Type B pancreatic cell (in vitro differentiated cells): ENCODE data around the gene SYT17. TPM values are rescaled to one million over a fixed set of nuclear protein-coding genes. Genes with fewer than 3 reads are reported as not detected.

Source experiments
- DNase-seq: peaks from one replicate; pipeline ENCODE4 v3.0.0; 2021; ENCODE audit warnings: mixed read lengths; ENCODE audit not compliant: unreplicated experiment; ENCODE audit errors: extremely low spot score
- H3K27ac Mint-ChIP-seq: 2 replicates; pipeline ENCODE4 v1.8.0; 2021; ENCODE audit warnings: mild to moderate bottlenecking, mixed read lengths
- H3K27me3 Mint-ChIP-seq: 2 replicates; pipeline ENCODE4 v1.8.0; 2021; ENCODE audit warnings: mixed read lengths
- H3K36me3 Mint-ChIP-seq: 2 replicates; pipeline ENCODE4 v1.8.0; 2021; ENCODE audit warnings: mixed read lengths
- H3K4me1 Mint-ChIP-seq: one replicate; pipeline ENCODE4 v1.8.0; 2021; ENCODE audit warnings: mixed read lengths; ENCODE audit not compliant: unreplicated experiment
- H3K4me3 Mint-ChIP-seq: 2 replicates; pipeline ENCODE4 v1.8.0; 2021; ENCODE audit warnings: mild to moderate bottlenecking, mixed read lengths
- H3K9me3 Mint-ChIP-seq: 2 replicates; pipeline ENCODE4 v1.8.0; 2021; ENCODE audit warnings: mixed read lengths
- CTCF ChIP-seq: fragments of 200-600 bp; sonication (generic); conservative IDR thresholded peaks from 2 replicates; pipeline ENCODE4 v1.5.0; 2021; ENCODE audit warnings: antibody characterized with exemption, mild to moderate bottlenecking
- total RNA-seq: library from RNA; stranded (reverse); gene quantifications from 2 replicates; pipeline ENCODE4 v1.2.1, GENCODE V29; 2021; ENCODE audit warnings: low replicate concordance

Gene SYT17
- total RNA-seq, 1 donor from 2014 or later: 10.7 TPM

GRCh38 chr16:19170043-19170655, 2.1 kb downstream of the SYT17 start:
- Mint-ChIP-seq H3K4me1 (peaks cover 5% of the 10 kb centered on the region), H3K27ac (peak overlapping the region; percentile 76), H3K27me3 (peaks cover 45% of the 10 kb centered on the region), H3K4me3 (peak overlapping the region; percentile 83), H3K9me3 (no peaks in the 10 kb centered on the region), H3K36me3 (no peaks in the 10 kb centered on the region)
- no peak for TF ChIP-seq CTCF
- DNase-seq: no peak

GRCh38 chr16:19172098-19172780, 4.2 kb downstream of the SYT17 start:
- DNase-seq: no peak
- Mint-ChIP-seq H3K27ac (no peak overlapping the region), H3K27me3 (peaks cover 42% of the 10 kb centered on the region), H3K4me3 (no peak overlapping the region), H3K4me1 (peaks cover 5% of the 10 kb centered on the region), H3K36me3 (no peaks in the 10 kb centered on the region), H3K9me3 (no peaks in the 10 kb centered on the region)
- no peak for TF ChIP-seq CTCF

GRCh38 chr16:19173059-19173458, 5.0 kb downstream of the SYT17 start:
- DNase-seq: no peak
- Mint-ChIP-seq H3K27ac (no peak overlapping the region), H3K4me3 (peak overlapping the region; percentile 1), H3K9me3 (no peaks in the 10 kb centered on the region), H3K27me3 (peaks cover 42% of the 10 kb centered on the region), H3K36me3 (no peaks in the 10 kb centered on the region), H3K4me1 (peaks cover 5% of the 10 kb centered on the region)
- TF ChIP-seq CTCF: no peak

- H3K36me3 Mint-ChIP-seq: no peaks in the 10 kb centered on the region
- TF ChIP-seq CTCF: no peak
- H3K27ac Mint-ChIP-seq: no peak overlapping the region
- no peak for DNase-seq
- peaks cover 5% of the 10 kb centered on the region for H3K4me1 Mint-ChIP-seq
- no peak overlapping the region for H3K4me3 Mint-ChIP-seq
- peaks cover 42% of the 10 kb centered on the region for H3K27me3 Mint-ChIP-seq
- no peaks in the 10 kb centered on the region for H3K9me3 Mint-ChIP-seq
These were observed 5.8 kb downstream of the SYT17 start for GRCh38 chr16:19173649-19174383.

- no peak for TF ChIP-seq CTCF
- no peaks in the 10 kb centered on the region for H3K36me3 Mint-ChIP-seq
- H3K4me3 Mint-ChIP-seq: no peak overlapping the region
These were observed 6.4 kb downstream of the SYT17 start for GRCh38 chr16:19174478-19174877.

More at GRCh38 chr16:19174478-19174877, 6.4 kb downstream of the SYT17 start:
- Mint-ChIP-seq H3K9me3 (no peaks in the 10 kb centered on the region), H3K27ac (no peak overlapping the region), H3K4me1 (peaks cover 3% of the 10 kb centered on the region), H3K27me3 (peaks cover 39% of the 10 kb centered on the region)
- DNase-seq: no peak
